KOPT-K1 (cell line): ENCODE measurements around the gene CDX2.
"Not testable (repeated sequence)": the region's sequence is repeated elsewhere in the genome, so short reads cannot be mapped to it uniquely, and the experiment has no call there.

Source experiments
- H3K27ac ChIP-seq: fragments of 200-600 bp; sonication (generic); 2 replicates; pipeline ENCODE4 v1.5.1; 2016; ENCODE audit warnings: antibody characterized with exemption, mild to moderate bottlenecking, low read depth, low read length; ENCODE audit not compliant: poor library complexity, severe bottlenecking
- H3K36me3 ChIP-seq: fragments of 200-600 bp; sonication (generic); 2 replicates; pipeline ENCODE4 v1.5.1; 2017; ENCODE audit warnings: antibody characterized with exemption, mild to moderate bottlenecking, low read length, moderate library complexity; ENCODE audit not compliant: insufficient read depth
- H3K9me3 ChIP-seq: fragments of 200-600 bp; sonication (generic); 2 replicates; pipeline ENCODE4 v1.5.1; 2017; ENCODE audit warnings: antibody characterized with exemption, low read length, mild to moderate bottlenecking; ENCODE audit not compliant: insufficient read depth, poor library complexity, severe bottlenecking

CDX2 gene

DNA sequence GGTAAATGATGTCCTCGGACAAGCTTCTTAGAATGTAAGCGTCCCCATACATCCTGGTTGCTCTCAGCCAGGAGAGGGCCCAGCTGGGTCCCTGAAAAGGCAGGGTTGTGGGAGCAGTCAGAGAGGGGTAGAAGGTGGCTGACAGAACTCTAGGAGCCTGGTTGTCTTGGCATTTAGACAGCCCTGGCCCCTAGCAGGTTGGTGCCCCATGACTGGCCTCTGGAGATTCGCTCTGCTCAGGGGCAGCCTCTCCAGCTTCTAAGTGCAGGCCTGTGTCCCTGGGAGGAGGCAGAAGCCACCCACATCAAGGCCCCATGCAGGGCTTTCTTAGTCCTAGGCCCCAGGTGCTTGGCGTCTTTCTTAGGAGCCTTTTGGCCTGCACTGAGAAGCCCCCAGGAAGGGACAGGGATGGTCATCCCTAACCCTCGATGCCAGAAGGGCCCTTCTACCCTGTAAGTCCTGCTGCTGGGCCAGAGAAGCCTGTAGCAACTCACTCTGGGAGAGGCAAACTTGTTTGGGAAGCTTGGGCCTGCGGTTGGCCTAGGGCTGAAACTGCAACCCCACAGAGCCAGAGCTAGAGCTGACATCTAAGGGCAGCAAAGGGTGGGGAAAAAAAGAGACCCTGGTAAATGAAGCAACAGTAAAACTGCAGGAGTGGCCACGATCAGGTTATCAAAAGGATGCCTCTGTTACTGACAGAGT lies 2.8 kb upstream of the CDX2 start:
- Histone ChIP-seq H3K9me3 (no peaks in the 10 kb centered on the region), H3K36me3 (no peaks in the 10 kb centered on the region), H3K27ac (no peak overlapping the region)

GRCh38 chr13:27971236-27971645 lies 2.1 kb upstream of the CDX2 start:
- Histone ChIP-seq H3K36me3 (no peaks in the 10 kb centered on the region), H3K9me3 (no peaks in the 10 kb centered on the region), H3K27ac (no peak overlapping the region)

DNA sequence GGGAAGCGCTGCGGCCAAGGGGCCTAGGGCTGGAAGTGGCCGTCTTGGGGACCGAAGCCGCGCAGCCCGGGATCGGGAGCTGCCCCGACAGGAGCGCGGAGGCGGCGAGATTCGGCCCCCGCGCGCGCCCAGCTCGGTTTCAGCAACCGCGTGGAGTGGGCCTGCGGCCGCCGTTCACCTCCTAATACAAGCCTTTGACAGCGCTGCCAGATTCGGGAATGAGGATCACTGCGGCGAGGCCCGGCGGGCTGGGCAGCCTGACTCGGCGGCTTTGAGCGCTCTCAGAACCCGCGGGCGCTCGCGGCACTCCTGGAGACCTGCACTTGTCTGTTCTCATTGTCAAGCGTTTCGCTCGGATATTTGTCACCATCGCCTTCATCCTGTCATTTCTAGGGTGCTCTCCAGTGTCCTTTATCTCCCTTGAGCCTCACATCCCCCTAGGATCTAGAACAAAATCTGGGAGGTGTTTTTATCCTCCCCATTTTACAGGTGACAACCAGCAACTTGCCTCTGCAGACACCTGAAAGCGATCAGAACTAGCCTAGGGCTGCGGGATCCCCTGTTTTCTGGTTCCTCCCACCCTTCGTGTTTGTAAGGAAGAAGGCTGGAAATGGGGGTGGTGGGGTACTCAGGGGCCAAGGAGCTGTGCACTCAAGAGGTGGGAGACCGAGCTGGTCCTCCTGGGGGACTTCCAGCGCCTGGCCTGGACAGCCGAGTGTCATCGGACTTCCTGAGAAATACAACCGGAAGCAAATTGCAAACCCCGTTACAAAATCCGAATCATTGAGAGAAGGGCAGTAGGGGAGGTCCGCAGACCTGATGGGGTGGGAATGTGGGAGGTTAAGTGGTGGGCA lies 1.5 kb upstream of the CDX2 start:
- H3K9me3 ChIP-seq: no peaks in the 10 kb centered on the region

GRCh38 chr13:27969866-27970229 lies 733 bp upstream of the CDX2 start:
- Histone ChIP-seq H3K36me3 (no peaks in the 10 kb centered on the region), H3K9me3 (no peaks in the 10 kb centered on the region), H3K27ac (no peak overlapping the region)

More for the DNA sequence above, 1.5 kb upstream of the CDX2 start:
- no peaks in the 10 kb centered on the region for H3K36me3 ChIP-seq
- no peak overlapping the region for H3K27ac ChIP-seq

- Histone ChIP-seq H3K9me3 (no peaks in the 10 kb centered on the region), H3K27ac (no peak overlapping the region), H3K36me3 (no peaks in the 10 kb centered on the region)
These were observed 616 bp downstream of the CDX2 start for GRCh38 chr13:27968316-27969081.

DNA sequence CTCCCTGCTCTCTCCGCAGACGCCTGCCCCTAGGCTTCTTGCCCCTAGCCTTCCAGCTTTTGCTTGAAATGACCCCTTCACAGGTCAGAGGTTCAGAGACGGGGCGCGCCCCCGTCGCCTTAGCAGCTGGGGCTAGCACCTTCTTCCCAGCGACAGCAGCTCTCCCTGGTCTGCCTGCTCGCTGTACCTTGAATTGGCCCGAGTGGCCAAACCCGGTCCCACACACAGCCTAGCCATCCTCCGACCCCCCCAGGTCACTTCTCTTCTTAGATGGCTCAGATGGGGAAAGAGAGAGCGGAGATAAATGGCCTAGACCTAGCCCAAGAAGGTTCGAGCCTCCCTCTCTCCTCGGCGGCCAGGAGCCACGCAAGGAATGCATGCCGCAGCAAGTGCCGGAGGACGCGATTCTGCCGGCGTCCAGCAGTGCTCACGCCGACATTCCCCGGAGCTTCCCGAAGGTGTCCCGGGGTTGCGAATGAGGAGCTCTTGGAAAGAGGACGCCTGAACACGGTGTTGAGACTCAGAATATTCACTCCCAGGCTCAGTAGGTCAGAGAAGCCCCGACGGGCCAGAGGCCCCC lies 1.3 kb downstream of the CDX2 start:
- Histone ChIP-seq H3K27ac (no peak overlapping the region), H3K36me3 (no peaks in the 10 kb centered on the region)

DNA sequence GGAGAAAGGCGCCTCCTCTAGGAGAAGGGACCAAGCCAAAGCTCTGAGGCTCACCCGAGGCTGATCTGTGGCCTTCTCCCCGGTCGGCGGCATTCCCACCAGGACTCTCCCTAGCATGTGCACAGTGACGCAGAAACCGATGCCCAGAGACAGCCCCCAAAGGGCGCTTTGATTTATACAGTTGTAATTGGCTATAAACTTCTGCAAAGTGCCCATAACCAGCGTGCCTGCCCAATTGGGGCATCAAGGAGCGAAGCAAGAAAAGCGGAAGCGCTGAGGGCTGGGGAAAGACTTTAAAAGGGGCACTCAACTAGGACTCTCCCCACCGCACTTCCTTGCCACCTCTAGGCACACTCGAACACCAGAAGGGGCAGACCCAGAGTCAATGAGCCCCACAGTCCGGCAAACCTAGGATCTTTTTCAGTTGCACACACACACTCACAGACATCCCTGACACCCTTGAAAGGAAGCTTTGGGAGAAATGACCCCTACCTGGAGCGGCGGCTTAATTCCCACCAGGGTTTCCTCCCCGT lies 1.8 kb downstream of the CDX2 start:
- H3K27ac ChIP-seq: no peak overlapping the region
- H3K36me3 ChIP-seq: no peaks in the 10 kb centered on the region
- H3K9me3 ChIP-seq: no peaks in the 10 kb centered on the region

More for the DNA sequence above, 1.3 kb downstream of the CDX2 start:
- no peaks in the 10 kb centered on the region for H3K9me3 ChIP-seq

DNA sequence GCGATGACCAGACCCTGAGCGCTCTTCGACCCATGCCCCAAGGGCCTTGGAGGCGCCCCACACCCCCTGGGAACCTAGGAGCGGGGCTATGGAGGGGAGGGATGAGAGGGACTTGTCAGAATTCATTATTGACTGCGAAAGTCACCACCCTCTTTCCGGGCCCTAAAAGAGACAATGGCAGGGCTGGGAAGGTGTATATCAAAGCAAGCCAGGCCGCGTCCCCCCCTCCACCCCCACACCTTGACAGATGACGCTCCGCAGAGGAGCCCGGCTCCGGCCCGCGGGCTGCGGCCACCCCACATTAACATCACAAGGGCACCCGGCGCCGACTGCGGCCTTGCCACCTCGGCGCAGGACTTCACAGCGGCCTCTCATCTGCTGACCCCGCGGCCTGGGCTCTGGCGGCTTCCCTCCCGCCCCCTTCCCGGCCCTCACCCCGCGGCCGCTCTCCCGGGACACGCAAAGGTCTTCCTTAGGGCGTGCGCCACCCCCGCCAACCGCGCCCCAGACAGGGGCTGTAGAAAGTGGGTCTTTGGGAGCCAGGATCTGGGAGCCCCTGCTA lies 2.4 kb downstream of the CDX2 start:
- H3K27ac ChIP-seq: no peak overlapping the region

GRCh38 chr13:27965740-27966640 lies 3.1 kb downstream of the CDX2 start:
- H3K36me3 ChIP-seq: no peaks in the 10 kb centered on the region
- no peak overlapping the region for H3K27ac ChIP-seq
- H3K9me3 ChIP-seq: no peaks in the 10 kb centered on the region

More for the DNA sequence above, 2.4 kb downstream of the CDX2 start:
- no peaks in the 10 kb centered on the region for H3K36me3 ChIP-seq
- no peaks in the 10 kb centered on the region for H3K9me3 ChIP-seq

- H3K36me3 ChIP-seq: no peaks in the 10 kb centered on the region
- no peak overlapping the region for H3K27ac ChIP-seq
- H3K9me3 ChIP-seq: no peaks in the 10 kb centered on the region
These were observed 3.8 kb downstream of the CDX2 start for GRCh38 chr13:27965343-27965739.

GRCh38 chr13:27964741-27965323 lies 4.3 kb downstream of the CDX2 start:
- Histone ChIP-seq H3K9me3 (no peaks in the 10 kb centered on the region), H3K27ac (no peak overlapping the region), H3K36me3 (no peaks in the 10 kb centered on the region)

DNA sequence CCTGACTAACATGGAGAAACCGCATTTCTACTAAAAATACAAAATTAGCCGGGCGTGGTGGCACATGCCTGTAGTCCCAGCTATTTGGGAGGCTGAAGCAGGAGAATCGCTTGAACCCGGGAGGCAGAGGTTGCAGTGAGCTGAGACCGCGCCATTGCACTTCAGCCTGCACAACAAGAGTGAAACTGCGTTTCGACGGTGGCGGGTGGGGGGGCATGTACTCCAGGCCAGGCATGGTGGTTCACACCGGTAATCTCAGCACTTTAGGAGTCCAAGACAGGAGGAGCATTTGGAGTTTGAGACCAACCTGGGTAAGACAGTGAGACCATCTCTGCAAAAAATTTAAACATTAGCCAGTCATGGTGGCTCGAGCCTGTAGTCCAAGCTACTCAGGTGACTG lies 4.9 kb downstream of the CDX2 start:
- H3K27ac ChIP-seq, H3K36me3 ChIP-seq, H3K9me3 ChIP-seq: not testable (repeated sequence)

GRCh38 chr13:27963491-27963890 lies 5.6 kb downstream of the CDX2 start:
- Histone ChIP-seq H3K9me3 (no peaks in the 10 kb centered on the region), H3K36me3 (no peaks in the 10 kb centered on the region), H3K27ac (no peak overlapping the region)
